K562 (cell line): ENCODE measurements around the gene UCHL5. TPM values are rescaled to one million over a fixed set of nuclear protein-coding genes. Genes with fewer than 3 reads are reported as not detected.
A peak's percentile ranks its signal among the peaks of the same experiment; 100 is the strongest.

Experiments
- ATAC-seq: fragments of 200-7000 bp; cut with Tn5 transposase; 3 replicates; pipeline ENCODE4 v1.9.1; 2020; ENCODE audit warnings: moderate library complexity
- BruUV-seq: library from RNA; stranded (reverse); fragments of 400-500 nt; replicated peaks from 2 replicates; lab custom pipeline; 2021; lab: Mats Ljungman, UMichigan
- CTCF ChIA-PET: fragments of 300-600 bp; formaldehyde crosslinking; extraction: SDS; loops from one replicate; lab custom pipeline; 2021; ENCODE audit warnings: low intra/inter-chr PET ratio; lab: Yijun Ruan, JAX
- POLR2A ChIA-PET: fragments of 300-600, 350-650 bp; sonication (Branson Sonifier 250); formaldehyde crosslinking; extraction: SDS; loops from one replicate; lab custom pipeline; 2021; ENCODE audit warnings: antibody characterized with exemption, inconsistent platforms; lab: Yijun Ruan, JAX
- DNase-seq, 4 experiments: peaks; one replicate each; pipeline versions ENCODE4 v3.0.0 to v3.0.0-alpha.2; 2011 to 2018; ENCODE audit warnings: low spot score in 3 of 4, mixed read lengths in 3 of 4; ENCODE audit errors: extremely low read depth in 1 of 4
- FAIRE-seq: peaks from 2 replicates; lab custom pipeline; 2011; peaks lifted over from hg19 to GRCh38; lab: Jason Lieb, UNC
- H2AFZ ChIP-seq: 2 replicates; pipeline ENCODE4 v1.6.0; 2011; ENCODE audit warnings: low read depth, low read length, control low read depth, inconsistent platforms
- H3K27ac ChIP-seq: fragments of 200-600 bp; 3 replicates; pipeline ENCODE4 v1.8.0; 2011; ENCODE audit warnings: low read depth, mild to moderate bottlenecking, control low read depth, inconsistent platforms, low read length, moderate library complexity, mixed read lengths; ENCODE audit errors: extremely low read depth
- H3K27me3 ChIP-seq, 2 experiments: fragments of 300-600 bp in 1 of 2; 2 replicates in 1 of 2; 3 replicates in 1 of 2; pipeline versions ENCODE4 v1.6.0 to v1.8.0; 2011; ENCODE audit warnings: inconsistent platforms in 2 of 2, low read length in 2 of 2, mild to moderate bottlenecking in 1 of 2, mixed read lengths in 1 of 2, moderate library complexity in 1 of 2; ENCODE audit not compliant: control insufficient read depth in 2 of 2, insufficient read depth in 2 of 2
- H3K36me3 ChIP-seq: fragments of 300-600 bp; 3 replicates; pipeline ENCODE4 v1.8.0; 2011; ENCODE audit warnings: mild to moderate bottlenecking, low read length, inconsistent platforms; ENCODE audit not compliant: control insufficient read depth, insufficient read depth
- H3K4me1 ChIP-seq, 2 experiments: fragments of 200-600 bp in 1 of 2; replicated peaks in 1 of 2; 2 replicates in 1 of 2; 3 replicates in 1 of 2; pipeline versions ENCODE4 v1.5.1 to v1.8.0; 2011; ENCODE audit warnings: inconsistent platforms in 2 of 2, low read length in 2 of 2, mild to moderate bottlenecking in 1 of 2, mixed read lengths in 1 of 2, moderate library complexity in 1 of 2; ENCODE audit not compliant: control insufficient read depth in 2 of 2, insufficient read depth in 2 of 2
- H3K4me2 ChIP-seq: 2 replicates; pipeline ENCODE4 v1.6.1; 2011; ENCODE audit warnings: low read length, control low read depth, inconsistent platforms, mixed read lengths; ENCODE audit not compliant: insufficient read depth
- H3K4me3 ChIP-seq: fragments of 200-600 bp; sonication (generic), shearing (Covaris generic); 2 replicates; pipeline ENCODE4 v1.5.1; 2016; ENCODE audit warnings: control low read depth, inconsistent platforms
- H3K79me2 ChIP-seq: fragments of 200-600 bp; 3 replicates; pipeline ENCODE4 v1.8.0; 2011; ENCODE audit warnings: low read length, inconsistent platforms; ENCODE audit not compliant: control insufficient read depth, insufficient read depth
- H3K9ac ChIP-seq, 2 experiments: 2 replicates each; pipeline versions ENCODE4 v1.6.0 to v1.6.1; 2011; ENCODE audit warnings: low read depth in 2 of 2, low read length in 2 of 2, control low read depth in 1 of 2, inconsistent platforms in 1 of 2, mild to moderate bottlenecking in 1 of 2, mixed read lengths in 1 of 2; ENCODE audit not compliant: insufficient read depth in 1 of 2
- H3K9me1 ChIP-seq: one replicate; pipeline ENCODE4 v1.6.0; 2011; ENCODE audit warnings: inconsistent platforms, mild to moderate bottlenecking, low read length, moderate library complexity; ENCODE audit not compliant: control insufficient read depth, insufficient read depth
- H3K9me3 ChIP-seq: replicated peaks from 2 replicates; pipeline ENCODE4 v1.5.1; 2011; ENCODE audit warnings: low read depth, low read length, inconsistent platforms; ENCODE audit not compliant: control insufficient read depth, insufficient read depth
- H4K20me1 ChIP-seq: replicated peaks from 2 replicates; pipeline ENCODE4 v1.6.1; 2011; ENCODE audit warnings: low read length, inconsistent platforms, mixed read lengths; ENCODE audit not compliant: control insufficient read depth, insufficient read depth
- CEBPB ChIP-seq: fragments of 450-650 bp; IDR thresholded peaks from 2 replicates; pipeline ENCODE4 v1.6.1; 2016; ENCODE audit warnings: missing genetic modification characterization, missing compliant biosample characterization
- CEBPG ChIP-seq, 3 experiments: fragments of 200-800 bp in 1 of 3; sonication (Bioruptor generic) in 1 of 3; sonication (generic) in 1 of 3; formaldehyde crosslinking in 1 of 3; IDR thresholded peaks in 2 of 3; conservative IDR thresholded peaks in 1 of 3; 2 replicates each; pipeline versions ENCODE4 v1.6.1 to v1.8.0; 2016 to 2022; ENCODE audit warnings: missing compliant biosample characterization in 2 of 3, missing genetic modification characterization in 2 of 3, mild to moderate bottlenecking in 1 of 3, missing genetic modification reagents in 1 of 3
- DIDO1 ChIP-seq: fragments of 450-650 bp; IDR thresholded peaks from 2 replicates; pipeline ENCODE4 v1.6.1; 2016; ENCODE audit warnings: low read depth, missing biosample characterization, missing genetic modification characterization
- ELF2 ChIP-seq: fragments of 250-450 bp; sonication (Bioruptor Pico); IDR thresholded peaks from 2 replicates; pipeline ENCODE4 v1.5.0; 2021; ENCODE audit warnings: mild to moderate bottlenecking
- HMG20B ChIP-seq: fragments of 250-450 bp; sonication (Bioruptor Pico); IDR thresholded peaks from 2 replicates; pipeline ENCODE4 v1.5.0; 2021; ENCODE audit warnings: mild to moderate bottlenecking
- MEF2A ChIP-seq: IDR thresholded peaks from 2 replicates; pipeline ENCODE4 v1.6.1; 2011; ENCODE audit warnings: low read depth, mild to moderate bottlenecking, low read length, moderate library complexity; ENCODE audit not compliant: control insufficient read depth
- MTA3 ChIP-seq: fragments of 450-650 bp; formaldehyde crosslinking; IDR thresholded peaks from 2 replicates; pipeline ENCODE4 v1.6.1; 2017; ENCODE audit warnings: mild to moderate bottlenecking, borderline replicate concordance
- NR3C1 ChIP-seq: sonication (generic); formaldehyde crosslinking; IDR thresholded peaks from 2 replicates; pipeline ENCODE4 v1.8.1; 2022; ENCODE audit warnings: missing genetic modification reagents
- POLR2G ChIP-seq: fragments of 200-400 bp; formaldehyde crosslinking; IDR thresholded peaks from 2 replicates; pipeline ENCODE4 v1.6.1; 2017; ENCODE audit warnings: low read depth, mild to moderate bottlenecking, antibody characterized with exemption, low read length, moderate library complexity
- PPARD ChIP-seq: fragments of 250-450 bp; sonication (Bioruptor Pico); IDR thresholded peaks from 2 replicates; pipeline ENCODE4 v1.8.0; 2022; ENCODE audit warnings: inconsistent platforms, mild to moderate bottlenecking, moderate library complexity
- RFX7 ChIP-seq: fragments of 250-450 bp; sonication (Bioruptor Pico); IDR thresholded peaks from 2 replicates; pipeline ENCODE4 v1.5.1; 2021; ENCODE audit warnings: mild to moderate bottlenecking
- SIX5 ChIP-seq, 2 experiments: IDR thresholded peaks; 2 replicates each; pipeline ENCODE4 v1.6.1; 2011; ENCODE audit warnings: low read length in 2 of 2, borderline replicate concordance in 1 of 2, low read depth in 1 of 2, mild to moderate bottlenecking in 1 of 2, moderate library complexity in 1 of 2; ENCODE audit not compliant: insufficient read depth in 1 of 2
- SUPT5H ChIP-seq: fragments of 450-650 bp; IDR thresholded peaks from 2 replicates; pipeline ENCODE4 v1.6.1; 2016
- WGBS: fragments of 100-300 bp; shearing (Covaris generic); methylation state at CpG from one replicate; pipeline ENCODE4 v1.1.6; 2016; ENCODE audit warnings: low coverage, mixed read lengths; ENCODE audit not compliant: insufficient coverage; ENCODE audit errors: missing lambda C conversion rate; 5-methylcytosine and 5-hydroxymethylcytosine counted together
- in situ Hi-C: fragments of 300-500 bp; cut with MboI; formaldehyde crosslinking; loops from 4 replicates; pipeline ENCODE4 v1.15.0; 2018; ENCODE audit warnings: inconsistent platforms, mixed read lengths
- intact Hi-C: fragments of 100-400 bp; cut with micrococcal nuclease; formaldehyde crosslinking; loops from 2 replicates; pipeline ENCODE4 v1.14.2; 2022
- polyA plus RNA-seq, 8 experiments: library from polyadenylated mRNA; depleted of rRNA in 4 of 8; stranded (reverse) in 5 of 8; unstranded in 3 of 8; fragments of >200 nt; fragmentation: Nextera tagmentation in 2 of 8; fragmentation: Illumina TruSeq in 1 of 8; extraction: Ambion mirVana in 2 of 8; extraction: Trizol in 1 of 8; gene quantifications; 2 replicates each; pipeline versions ENCODE4 v1.2.1 to v1.2.3, GENCODE V29; 2011 to 2014; ENCODE audit warnings: inconsistent platforms in 1 of 8, missing spikeins in 1 of 8
- total RNA-seq, 7 experiments: library from RNA; depleted of rRNA in 6 of 7; stranded (reverse); fragments of >200 nt in 6 of 7; fragmentation: Illumina TruSeq in 2 of 7; extraction: Trizol in 2 of 7; gene quantifications; 2 replicates each; pipeline versions ENCODE4 v1.2.1 to v1.2.3, GENCODE V29; 2011 to 2021; ENCODE audit warnings: low replicate concordance in 1 of 7
- TF ChIP-seq, protein P1 (sequence below), 2 experiments: fragments of 450-650 bp; formaldehyde crosslinking in 1 of 2; IDR thresholded peaks; 2 replicates each; pipeline versions ENCODE4 v1.4.0 to v1.6.1; 2014 to 2020; ENCODE audit warnings: mild to moderate bottlenecking in 2 of 2, borderline replicate concordance in 1 of 2, low read depth in 1 of 2

Gene UCHL5
- total and polyA plus RNA-seq, 9 of the 15 experiments (the other 6 are each of a cell fraction or from before 2014, with no cell fraction given): 61.0 to 206 (median 122) TPM

DNA sequence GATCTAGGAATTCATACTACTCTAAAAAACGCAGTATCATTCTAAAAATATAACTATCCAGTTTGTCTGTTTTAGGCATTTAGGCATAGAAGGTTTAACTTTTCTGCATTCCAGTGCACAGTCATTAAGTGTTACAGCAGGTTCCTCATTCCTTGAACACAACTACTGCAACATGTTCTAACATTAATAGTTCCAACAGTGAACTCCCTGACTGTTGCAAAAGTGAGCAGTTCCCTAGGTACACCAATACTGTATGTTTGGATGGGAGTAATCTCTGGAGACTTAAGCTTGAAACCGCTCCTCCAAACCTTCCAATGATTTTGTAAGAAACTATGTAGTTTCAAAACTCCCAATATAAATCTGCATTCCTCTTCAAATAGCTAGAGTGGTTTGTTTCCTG is 46.2 kb downstream of the UCHL5 start (continued):
- TF ChIP-seq, protein P1, sequence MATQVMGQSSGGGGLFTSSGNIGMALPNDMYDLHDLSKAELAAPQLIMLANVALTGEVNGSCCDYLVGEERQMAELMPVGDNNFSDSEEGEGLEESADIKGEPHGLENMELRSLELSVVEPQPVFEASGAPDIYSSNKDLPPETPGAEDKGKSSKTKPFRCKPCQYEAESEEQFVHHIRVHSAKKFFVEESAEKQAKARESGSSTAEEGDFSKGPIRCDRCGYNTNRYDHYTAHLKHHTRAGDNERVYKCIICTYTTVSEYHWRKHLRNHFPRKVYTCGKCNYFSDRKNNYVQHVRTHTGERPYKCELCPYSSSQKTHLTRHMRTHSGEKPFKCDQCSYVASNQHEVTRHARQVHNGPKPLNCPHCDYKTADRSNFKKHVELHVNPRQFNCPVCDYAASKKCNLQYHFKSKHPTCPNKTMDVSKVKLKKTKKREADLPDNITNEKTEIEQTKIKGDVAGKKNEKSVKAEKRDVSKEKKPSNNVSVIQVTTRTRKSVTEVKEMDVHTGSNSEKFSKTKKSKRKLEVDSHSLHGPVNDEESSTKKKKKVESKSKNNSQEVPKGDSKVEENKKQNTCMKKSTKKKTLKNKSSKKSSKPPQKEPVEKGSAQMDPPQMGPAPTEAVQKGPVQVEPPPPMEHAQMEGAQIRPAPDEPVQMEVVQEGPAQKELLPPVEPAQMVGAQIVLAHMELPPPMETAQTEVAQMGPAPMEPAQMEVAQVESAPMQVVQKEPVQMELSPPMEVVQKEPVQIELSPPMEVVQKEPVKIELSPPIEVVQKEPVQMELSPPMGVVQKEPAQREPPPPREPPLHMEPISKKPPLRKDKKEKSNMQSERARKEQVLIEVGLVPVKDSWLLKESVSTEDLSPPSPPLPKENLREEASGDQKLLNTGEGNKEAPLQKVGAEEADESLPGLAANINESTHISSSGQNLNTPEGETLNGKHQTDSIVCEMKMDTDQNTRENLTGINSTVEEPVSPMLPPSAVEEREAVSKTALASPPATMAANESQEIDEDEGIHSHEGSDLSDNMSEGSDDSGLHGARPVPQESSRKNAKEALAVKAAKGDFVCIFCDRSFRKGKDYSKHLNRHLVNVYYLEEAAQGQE (IDR thresholded peaks at IDR 0.05; ENCODE audit: borderline replicate concordance): no peak
- TF ChIP-seq, protein P1 (CRISPR knock-in tag; IDR thresholded peaks at IDR 0.05; ENCODE audit: low read depth): no peak
- TF ChIP-seq, all 486 proteins: peak for 0

DNA sequence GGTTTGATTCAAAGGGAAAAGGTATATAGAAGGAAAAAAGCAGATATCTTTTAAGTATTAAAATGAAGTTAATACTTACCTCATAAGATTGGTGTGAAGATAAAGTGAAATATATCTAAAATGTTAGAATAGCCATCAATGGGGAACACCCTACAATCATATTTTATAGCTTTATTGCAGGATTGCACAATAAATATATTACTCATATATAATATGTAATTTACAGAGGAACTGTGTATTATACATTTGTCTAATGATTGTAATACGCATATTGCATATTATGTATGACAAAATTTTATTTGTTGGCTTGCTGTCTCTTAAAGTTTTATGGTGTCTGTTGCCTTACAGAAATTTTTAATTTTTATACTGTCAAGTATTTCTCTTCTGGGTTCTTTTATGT is 47.8 kb downstream of the UCHL5 start:
- FAIRE-seq (no peak), DNase-seq (no peak), ATAC-seq (no peak)
- Histone ChIP-seq H3K9me3 (no peaks in the 10 kb centered on the region), H3K9me1 (no peaks in the 10 kb centered on the region), H3K36me3 (peaks cover 33% of the 10 kb centered on the region), H3K4me2 (no peak overlapping the region), H4K20me1 (no peaks in the 10 kb centered on the region), H3K4me1 (no peaks in the 10 kb centered on the region), H3K27me3 (no peaks in the 10 kb centered on the region), H3K79me2 (no peaks in the 10 kb centered on the region), H3K9ac (no peak overlapping the region), H2AFZ (no peak overlapping the region), H3K4me3 (no peak overlapping the region), H3K27ac (no peak overlapping the region)
- WGBS: 100% methylated on average over 1 of the region's 1 CpG
- CTCF ChIA-PET: no interaction called here
- in situ Hi-C loops (loop anchor here (10.0 kb wide), 1 partner anchor 197 kb away; no protein-coding TSS in a partner anchor), intact Hi-C loops (no loop called here)
- no TSS peak for BruUV-seq
- POLR2A ChIA-PET: interaction anchor here (0.7 kb wide), 1 partner anchor 34 kb away, joined by 3 read pairs; no protein-coding TSS in a partner anchor
- TF ChIP-seq DIDO1 (tag): no peak
- 0 out of 2 replicates have a peak, but pooled peaks have one; percentile 13 for TF ChIP-seq POLR2G
- no peak for TF ChIP-seq SIX5 (IDR thresholded peaks at IDR 0.05; ENCODE audit: borderline replicate concordance in 1 of 2, insufficient read depth in 1 of 2, low read depth in 1 of 2, low read length in 2 of 2)
- TF ChIP-seq MTA3: no peak
- no peak for TF ChIP-seq RFX7 (CRISPR knock-in tag)
- no peak for TF ChIP-seq SUPT5H
- TF ChIP-seq PPARD: no peak
- TF ChIP-seq CEBPB (tag): peak; percentile 68
- no peak for TF ChIP-seq MEF2A
- no peak for TF ChIP-seq ELF2
- no peak for TF ChIP-seq NR3C1 (CRISPR knock-in tag)
- no peak for TF ChIP-seq CEBPG (CRISPR knock-in tag; IDR thresholded peaks at IDR 0.05)
- peak; percentile 12 to 82; a peak in 2 of 4 replicates for TF ChIP-seq CEBPG (tag; conservative IDR thresholded peaks at IDR 0.05 in 1 of 2, IDR thresholded peaks at IDR 0.05 in 1 of 2)
- no peak for TF ChIP-seq HMG20B (CRISPR knock-in tag)
